Peyer's patch (tissue), 4 donors: Measurements from ENCODE around the gene RRAD. TPM values are rescaled to one million over a fixed set of nuclear protein-coding genes. Genes with fewer than 3 reads are reported as not detected.

Experiments
- DNase-seq, 3 donors: peaks; one replicate each; pipeline ENCODE4 v3.0.0-alpha.2; 2017 to 2019
- H3K27ac ChIP-seq, 4 donors: fragments of 200-600 bp; sonication (generic); one replicate each; pipeline ENCODE4 v1.5.1; 2016 to 2019
- H3K27me3 ChIP-seq, 2 donors: fragments of 200-600 bp; sonication (generic); one replicate each; pipeline ENCODE4 v1.5.1; 2019
- H3K36me3 ChIP-seq, 3 donors: fragments of 200-600 bp; sonication (generic); one replicate each; pipeline ENCODE4 v1.5.1; 2016 to 2019
- H3K4me1 ChIP-seq, 4 donors: fragments of 200-600 bp; sonication (generic); one replicate each; pipeline ENCODE4 v1.5.1; 2016 to 2019
- H3K4me3 ChIP-seq, 4 donors: fragments of 200-600 bp; sonication (generic); 1 replicate in 3 of 4; 2 replicates in 1 of 4; pipeline ENCODE4 v1.5.1; 2016 to 2019; ENCODE audit warnings: mild to moderate bottlenecking in 1 of 4
- H3K9me3 ChIP-seq, 4 donors: fragments of 200-600 bp; sonication (generic); one replicate each; pipeline ENCODE4 v1.5.1; 2016 to 2019; ENCODE audit warnings: mild to moderate bottlenecking in 1 of 4
- POLR2A ChIP-seq, 2 donors: fragments of 450-650 bp; IDR thresholded peaks; one replicate each; pipeline ENCODE4 v1.5.1; 2017; ENCODE audit warnings: antibody characterized with exemption in 2 of 2, mild to moderate bottlenecking in 2 of 2, moderate library complexity in 2 of 2
- total RNA-seq, 4 donors: library from RNA; depleted of rRNA; stranded (reverse); fragments of >200 nt; gene quantifications; one replicate each; pipeline ENCODE4 v1.1.0, GENCODE V29; 2016
- TF ChIP-seq, protein P1 (sequence below), 6 experiments: fragments of 450-650 bp in 4 of 6; fragments of 200-600 bp in 2 of 6; sonication (generic) in 1 of 6; IDR thresholded peaks; one replicate each; pipeline ENCODE4 v1.5.1; 2017 to 2019; ENCODE audit warnings: antibody characterized with exemption in 6 of 6, mild to moderate bottlenecking in 3 of 6, moderate library complexity in 1 of 6

RRAD gene
- total RNA-seq, 4 donors from 2014 or later = 0.53 to 4.1 (median 2.8) TPM

DNA sequence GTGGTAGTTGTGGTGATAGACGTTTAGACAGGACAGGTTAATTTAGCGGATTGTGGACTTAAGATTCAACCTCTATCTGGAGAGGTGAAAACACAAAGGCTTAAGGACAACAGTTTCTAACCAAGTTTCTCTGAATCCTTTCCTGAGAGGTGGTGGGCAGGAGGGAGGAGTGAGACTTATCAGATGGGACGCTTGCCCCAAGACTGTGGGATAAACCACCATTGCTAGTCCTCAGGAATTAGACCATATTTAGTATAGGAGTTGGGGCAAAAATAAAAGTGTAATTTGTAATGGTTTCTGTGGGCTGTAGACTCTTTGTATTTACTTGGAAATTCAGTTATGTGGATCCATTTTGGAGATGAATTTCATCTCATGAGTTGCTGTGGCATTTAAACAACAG lies 38.4 kb downstream of the RRAD start:
- no peaks in the 10 kb centered on the region for H3K9me3 ChIP-seq

DNA sequence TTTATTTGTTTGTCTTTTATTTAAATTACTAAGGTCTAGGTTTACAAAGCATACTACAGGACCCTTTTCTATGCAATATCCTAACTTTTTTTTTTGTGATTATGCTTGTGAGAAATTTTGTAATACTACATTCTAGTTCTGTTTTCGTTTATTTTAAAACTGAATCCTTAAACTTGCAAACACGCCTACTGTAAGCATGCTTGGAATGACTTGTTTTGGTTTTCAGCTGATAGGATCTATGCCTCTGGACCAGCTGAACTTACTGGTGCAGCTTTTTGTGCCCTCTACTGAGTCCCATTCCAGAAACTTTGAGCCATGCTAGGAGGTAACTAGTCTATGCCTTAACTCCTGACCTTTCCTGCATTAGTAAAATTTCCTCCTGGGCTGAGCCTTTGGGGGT lies 39.0 kb downstream of the RRAD start:
- TF ChIP-seq POLR2A (IDR thresholded peaks at IDR 0.05) = no peak
- TF ChIP-seq, protein P1, sequence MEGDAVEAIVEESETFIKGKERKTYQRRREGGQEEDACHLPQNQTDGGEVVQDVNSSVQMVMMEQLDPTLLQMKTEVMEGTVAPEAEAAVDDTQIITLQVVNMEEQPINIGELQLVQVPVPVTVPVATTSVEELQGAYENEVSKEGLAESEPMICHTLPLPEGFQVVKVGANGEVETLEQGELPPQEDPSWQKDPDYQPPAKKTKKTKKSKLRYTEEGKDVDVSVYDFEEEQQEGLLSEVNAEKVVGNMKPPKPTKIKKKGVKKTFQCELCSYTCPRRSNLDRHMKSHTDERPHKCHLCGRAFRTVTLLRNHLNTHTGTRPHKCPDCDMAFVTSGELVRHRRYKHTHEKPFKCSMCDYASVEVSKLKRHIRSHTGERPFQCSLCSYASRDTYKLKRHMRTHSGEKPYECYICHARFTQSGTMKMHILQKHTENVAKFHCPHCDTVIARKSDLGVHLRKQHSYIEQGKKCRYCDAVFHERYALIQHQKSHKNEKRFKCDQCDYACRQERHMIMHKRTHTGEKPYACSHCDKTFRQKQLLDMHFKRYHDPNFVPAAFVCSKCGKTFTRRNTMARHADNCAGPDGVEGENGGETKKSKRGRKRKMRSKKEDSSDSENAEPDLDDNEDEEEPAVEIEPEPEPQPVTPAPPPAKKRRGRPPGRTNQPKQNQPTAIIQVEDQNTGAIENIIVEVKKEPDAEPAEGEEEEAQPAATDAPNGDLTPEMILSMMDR (IDR thresholded peaks at IDR 0.05) = no peak
- DNase-seq = no peak
- Histone ChIP-seq H3K4me1 (peaks cover 0 to 5% (median 2%) of the 10 kb centered on the region in 4 donors), H3K27ac (no peak overlapping the region), H3K4me3 (no peak overlapping the region), H3K27me3 (no peaks in the 10 kb centered on the region), H3K36me3 (peaks cover 0 to 35% (median 0%) of the 10 kb centered on the region in 3 donors), H3K9me3 (no peaks in the 10 kb centered on the region)

More for the DNA sequence above, 38.4 kb downstream of the RRAD start:
- no peak for TF ChIP-seq POLR2A (IDR thresholded peaks at IDR 0.05)
- TF ChIP-seq, protein P1 (IDR thresholded peaks at IDR 0.05) = no peak
- no peak overlapping the region for H3K4me3 ChIP-seq
- DNase-seq = no peak
- no peaks in the 10 kb centered on the region for H3K4me1 ChIP-seq
- H3K27ac ChIP-seq = no peak overlapping the region
- H3K36me3 ChIP-seq = peaks cover 0 to 35% (median 0%) of the 10 kb centered on the region in 3 donors
- H3K27me3 ChIP-seq = no peaks in the 10 kb centered on the region

DNA sequence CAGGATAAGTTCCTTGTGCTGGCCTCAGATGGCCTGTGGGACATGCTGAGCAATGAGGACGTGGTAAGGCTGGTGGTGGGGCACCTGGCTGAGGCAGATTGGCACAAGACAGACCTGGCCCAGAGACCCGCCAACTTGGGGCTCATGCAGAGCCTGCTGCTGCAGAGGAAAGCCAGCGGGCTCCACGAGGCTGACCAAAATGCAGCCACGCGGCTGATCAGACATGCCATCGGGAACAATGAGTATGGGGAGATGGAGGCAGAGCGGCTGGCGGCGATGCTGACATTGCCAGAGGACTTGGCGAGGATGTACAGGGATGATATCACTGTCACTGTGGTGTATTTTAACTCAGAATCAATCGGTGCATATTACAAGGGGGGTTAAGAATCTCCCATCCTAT lies 39.8 kb downstream of the RRAD start:
- Histone ChIP-seq H3K4me3 (no peak overlapping the region), H3K27me3 (no peaks in the 10 kb centered on the region), H3K9me3 (no peaks in the 10 kb centered on the region), H3K27ac (no peak overlapping the region), H3K4me1 (peaks cover 0 to 8% (median 4%) of the 10 kb centered on the region in 4 donors), H3K36me3 (peaks cover 0 to 35% (median 0%) of the 10 kb centered on the region in 3 donors)
- TF ChIP-seq, protein P1 (IDR thresholded peaks at IDR 0.05) = no peak
- TF ChIP-seq POLR2A (IDR thresholded peaks at IDR 0.05) = no peak
- no peak for DNase-seq

DNA sequence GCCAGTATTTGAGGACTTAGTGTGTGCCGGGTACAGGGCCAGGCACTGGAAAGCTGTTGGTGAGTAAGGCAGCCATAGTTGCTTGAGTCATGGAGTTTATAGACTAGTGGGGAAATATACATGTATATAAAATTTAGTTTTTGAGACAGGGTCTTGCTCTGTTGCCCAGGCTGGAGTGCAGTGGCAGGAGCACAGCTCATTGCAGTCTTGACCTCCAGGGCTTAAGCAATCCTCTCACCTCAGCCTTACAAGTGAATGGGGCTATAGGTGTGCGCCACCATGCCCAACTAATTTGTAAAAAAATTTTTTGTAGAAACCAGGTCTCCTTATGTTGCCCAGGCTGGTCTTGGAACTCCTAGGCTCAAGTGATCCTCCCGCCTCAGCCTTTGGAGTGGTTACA lies 42.6 kb downstream of the RRAD start:
- no peak for TF ChIP-seq POLR2A (IDR thresholded peaks at IDR 0.05)
- TF ChIP-seq, protein P1 (IDR thresholded peaks at IDR 0.05) = no peak
- no peak for DNase-seq

DNA sequence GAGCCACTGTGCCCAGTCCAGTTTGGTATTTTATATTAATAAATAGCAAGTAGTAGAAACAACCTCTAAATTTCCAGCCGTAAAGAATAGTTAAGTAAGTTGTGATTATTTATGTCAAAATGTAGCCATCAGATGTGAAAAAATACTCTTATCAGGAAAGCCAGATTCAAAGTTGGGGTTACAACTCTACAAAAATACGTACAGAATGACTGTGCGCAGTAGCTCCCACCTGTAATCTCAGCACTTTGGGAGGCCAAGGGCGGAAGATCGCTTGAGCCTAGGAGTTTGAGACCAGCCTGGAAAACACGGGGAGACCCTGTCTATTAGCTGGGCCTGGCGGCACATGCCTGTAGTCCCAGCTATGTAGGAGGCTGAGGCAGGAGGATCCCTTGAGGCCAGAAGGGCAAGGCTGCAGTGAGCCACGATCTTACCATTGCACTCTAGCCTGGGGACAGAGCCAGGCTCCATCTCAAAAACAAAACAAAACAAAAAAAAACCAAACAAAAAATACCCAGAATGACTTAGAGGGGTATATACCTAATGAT lies 43.3 kb downstream of the RRAD start:
- no peaks in the 10 kb centered on the region for H3K27me3 ChIP-seq
- DNase-seq = no peak
- no peak overlapping the region for H3K4me3 ChIP-seq
- peaks cover 0 to 35% (median 0%) of the 10 kb centered on the region in 3 donors for H3K36me3 ChIP-seq
- no peak overlapping the region for H3K27ac ChIP-seq
- TF ChIP-seq, protein P1 (IDR thresholded peaks at IDR 0.05) = no peak
- TF ChIP-seq POLR2A (IDR thresholded peaks at IDR 0.05) = no peak
- H3K4me1 ChIP-seq = peaks cover 0 to 20% (median 4%) of the 10 kb centered on the region in 4 donors
- no peaks in the 10 kb centered on the region for H3K9me3 ChIP-seq

More for the DNA sequence above, 42.6 kb downstream of the RRAD start:
- no peak overlapping the region for H3K27ac ChIP-seq
- no peaks in the 10 kb centered on the region for H3K27me3 ChIP-seq
- peaks cover 0 to 35% (median 0%) of the 10 kb centered on the region in 3 donors for H3K36me3 ChIP-seq
- H3K4me3 ChIP-seq = no peak overlapping the region
- H3K9me3 ChIP-seq = no peaks in the 10 kb centered on the region
- peaks cover 0 to 20% (median 4%) of the 10 kb centered on the region in 4 donors for H3K4me1 ChIP-seq
